Measurements from ENCODE around the gene YRDC. TPM values are rescaled to one million over a fixed set of nuclear protein-coding genes. Genes with fewer than 3 reads are reported as not detected.

YRDC gene
- total RNA-seq, 2 donors from 2014 or later: 8.7 to 9.7 TPM

GRCh38 chr1:37762516-37762915 lies 45.5 kb downstream of the YRDC start:
- Histone ChIP-seq H3K4me3 (no peak overlapping the region), H3K27ac (no peak overlapping the region), H3K36me3 (no peaks in the 10 kb centered on the region), H3K4me1 (ENCODE audit: control insufficient read depth in 1 of 2, low read depth in 2 of 2) (no peaks in the 10 kb centered on the region), H3K9me3 (no peaks in the 10 kb centered on the region), H3K27me3 (replicated peaks; ENCODE audit: insufficient read depth) (peaks cover 4% of the 10 kb centered on the region)
- ATAC-seq (ENCODE audit: insufficient number of reproducible peaks, low FRiP score, low read depth) (no peak), DNase-seq (ENCODE audit: low spot score) (no peak)
- TF ChIP-seq CTCF (IDR thresholded peaks at IDR 0.05): no peak

GRCh38 chr1:37761416-37762095 lies 46.5 kb downstream of the YRDC start:
- H3K4me1 ChIP-seq (ENCODE audit: control insufficient read depth in 1 of 2, low read depth in 2 of 2): no peaks in the 10 kb centered on the region
- no peak overlapping the region for H3K27ac ChIP-seq
- H3K4me3 ChIP-seq: no peak overlapping the region
- H3K36me3 ChIP-seq: no peaks in the 10 kb centered on the region
- no peak for TF ChIP-seq CTCF (IDR thresholded peaks at IDR 0.05)
- DNase-seq (ENCODE audit: low spot score) (no peak), ATAC-seq (ENCODE audit: insufficient number of reproducible peaks, low FRiP score, low read depth) (no peak)
- H3K9me3 ChIP-seq: no peaks in the 10 kb centered on the region
- H3K27me3 ChIP-seq (replicated peaks; ENCODE audit: insufficient read depth): peaks cover 4% of the 10 kb centered on the region

GRCh38 chr1:37759451-37759850 lies 48.6 kb downstream of the YRDC start:
- Histone ChIP-seq H3K27me3 (replicated peaks; ENCODE audit: insufficient read depth) (no peaks in the 10 kb centered on the region), H3K4me1 (ENCODE audit: control insufficient read depth in 1 of 2, low read depth in 2 of 2) (no peaks in the 10 kb centered on the region), H3K9me3 (no peaks in the 10 kb centered on the region), H3K27ac (no peak overlapping the region), H3K4me3 (no peak overlapping the region), H3K36me3 (no peaks in the 10 kb centered on the region)
- no peak for TF ChIP-seq CTCF (IDR thresholded peaks at IDR 0.05)
- ATAC-seq (ENCODE audit: insufficient number of reproducible peaks, low FRiP score, low read depth): no peak
- DNase-seq (ENCODE audit: low spot score): no peak

GRCh38 chr1:37755951-37756560 lies 52.0 kb downstream of the YRDC start:
- no peak overlapping the region for H3K27ac ChIP-seq
- no peak for TF ChIP-seq CTCF (IDR thresholded peaks at IDR 0.05)
- H3K36me3 ChIP-seq: no peaks in the 10 kb centered on the region
- no peaks in the 10 kb centered on the region for H3K4me1 ChIP-seq (ENCODE audit: control insufficient read depth in 1 of 2, low read depth in 2 of 2)
- ATAC-seq (ENCODE audit: insufficient number of reproducible peaks, low FRiP score, low read depth): no peak
- H3K4me3 ChIP-seq: no peak overlapping the region
- no peak for DNase-seq (ENCODE audit: low spot score)
- H3K9me3 ChIP-seq: no peaks in the 10 kb centered on the region
- peaks cover 8% of the 10 kb centered on the region for H3K27me3 ChIP-seq (replicated peaks; ENCODE audit: insufficient read depth)

- Histone ChIP-seq H3K4me3 (no peak overlapping the region), H3K4me1 (ENCODE audit: control insufficient read depth in 1 of 2, low read depth in 2 of 2) (no peaks in the 10 kb centered on the region), H3K27me3 (replicated peaks; ENCODE audit: insufficient read depth) (peaks cover 8% of the 10 kb centered on the region), H3K27ac (no peak overlapping the region), H3K9me3 (no peaks in the 10 kb centered on the region), H3K36me3 (no peaks in the 10 kb centered on the region)
- no peak for TF ChIP-seq CTCF (IDR thresholded peaks at IDR 0.05)
- DNase-seq (ENCODE audit: low spot score) (no peak), ATAC-seq (ENCODE audit: insufficient number of reproducible peaks, low FRiP score, low read depth) (no peak)
These were observed 52.7 kb downstream of the YRDC start for GRCh38 chr1:37755290-37755689.

Measured in thoracic aorta (tissue), 2 donors.